ENCODE results near the gene PSMG1. TPM values are rescaled to one million over a fixed set of nuclear protein-coding genes. Genes with fewer than 3 reads are reported as not detected.

PSMG1 gene
- total and polyA plus RNA-seq, 2 experiments from 2014 or later, result 20.7 to 48.3 TPM

DNA sequence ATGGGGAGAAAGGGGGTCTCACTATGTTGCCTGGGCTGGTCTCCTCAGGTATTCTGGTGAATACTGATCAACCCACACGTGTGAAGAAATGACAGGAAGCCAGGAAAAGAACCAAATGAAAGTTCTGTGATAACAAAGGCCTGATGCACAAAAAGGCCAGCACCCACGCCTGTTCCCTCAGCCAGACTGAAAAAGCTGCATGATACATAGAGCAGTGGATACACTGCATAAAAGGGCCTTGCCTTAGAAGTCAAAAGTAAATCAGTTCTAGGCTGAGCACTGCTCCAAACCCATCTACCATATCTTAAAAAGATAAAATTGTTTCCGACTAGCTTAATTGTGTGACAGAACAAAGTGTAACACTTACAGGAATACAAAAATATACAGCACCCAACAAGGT lies 36.9 kb upstream of the PSMG1 start:
- H3K27ac ChIP-seq, result peak overlapping the region; percentile 71
- no peak for TF ChIP-seq CTCF (IDR thresholded peaks at IDR 0.05; ENCODE audit: low read depth, low read length)
- DNase-seq (ENCODE audit: low read depth in 1 of 2, low spot score in 1 of 2), result peak in 1 of 2 donors; percentile 2
- peaks cover 20% of the 10 kb centered on the region for H3K4me1 ChIP-seq (ENCODE audit: low read depth)
- H3K9me3 ChIP-seq (ENCODE audit: low read depth), result no peaks in the 10 kb centered on the region
- H3K36me3 ChIP-seq, result peaks cover 28% of the 10 kb centered on the region
- H3K27me3 ChIP-seq, result no peaks in the 10 kb centered on the region
- H3K4me3 ChIP-seq, result no peak overlapping the region

- no peak for DNase-seq (ENCODE audit: low read depth in 1 of 2, low spot score in 1 of 2)
- no peaks in the 10 kb centered on the region for H3K27me3 ChIP-seq
- H3K4me3 ChIP-seq, result no peak overlapping the region
- no peak for TF ChIP-seq CTCF (IDR thresholded peaks at IDR 0.05; ENCODE audit: low read depth, low read length)
- H3K4me1 ChIP-seq (ENCODE audit: low read depth), result peaks cover 20% of the 10 kb centered on the region
- no peaks in the 10 kb centered on the region for H3K9me3 ChIP-seq (ENCODE audit: low read depth)
- H3K36me3 ChIP-seq, result peaks cover 25% of the 10 kb centered on the region
- no peak overlapping the region for H3K27ac ChIP-seq
These were observed 34.8 kb upstream of the PSMG1 start for GRCh38 chr21:39218082-39218409.

- no peaks in the 10 kb centered on the region for H3K27me3 ChIP-seq
- peaks cover 23% of the 10 kb centered on the region for H3K36me3 ChIP-seq
These were observed 34.3 kb upstream of the PSMG1 start for GRCh38 chr21:39217356-39218081.

GRCh38 chr21:39216290-39216689 lies 33.0 kb upstream of the PSMG1 start:
- H3K27me3 ChIP-seq, result no peaks in the 10 kb centered on the region
- H3K27ac ChIP-seq, result peak overlapping the region; percentile 77
- H3K4me3 ChIP-seq, result no peak overlapping the region
- no peaks in the 10 kb centered on the region for H3K9me3 ChIP-seq (ENCODE audit: low read depth)
- peaks cover 14% of the 10 kb centered on the region for H3K4me1 ChIP-seq (ENCODE audit: low read depth)
- peaks cover 21% of the 10 kb centered on the region for H3K36me3 ChIP-seq
- no peak for TF ChIP-seq CTCF (IDR thresholded peaks at IDR 0.05; ENCODE audit: low read depth, low read length)
- peak in 1 of 2 donors; percentile 22 for DNase-seq (ENCODE audit: low read depth in 1 of 2, low spot score in 1 of 2)

More at GRCh38 chr21:39217356-39218081, 34.3 kb upstream of the PSMG1 start:
- no peak overlapping the region for H3K4me3 ChIP-seq
- no peak for TF ChIP-seq CTCF (IDR thresholded peaks at IDR 0.05; ENCODE audit: low read depth, low read length)
- DNase-seq (ENCODE audit: low read depth in 1 of 2, low spot score in 1 of 2), result no peak
- H3K4me1 ChIP-seq (ENCODE audit: low read depth), result peaks cover 20% of the 10 kb centered on the region
- H3K27ac ChIP-seq, result no peak overlapping the region
- no peaks in the 10 kb centered on the region for H3K9me3 ChIP-seq (ENCODE audit: low read depth)

- no peaks in the 10 kb centered on the region for H3K27me3 ChIP-seq
- no peaks in the 10 kb centered on the region for H3K9me3 ChIP-seq (ENCODE audit: low read depth)
- H3K4me1 ChIP-seq (ENCODE audit: low read depth), result peaks cover 5% of the 10 kb centered on the region
- peaks cover 28% of the 10 kb centered on the region for H3K36me3 ChIP-seq
- no peak overlapping the region for H3K27ac ChIP-seq
- no peak for DNase-seq (ENCODE audit: low read depth in 1 of 2, low spot score in 1 of 2)
- H3K4me3 ChIP-seq, result no peak overlapping the region
- no peak for TF ChIP-seq CTCF (IDR thresholded peaks at IDR 0.05; ENCODE audit: low read depth, low read length)
These were observed 31.8 kb upstream of the PSMG1 start for GRCh38 chr21:39215078-39215477.

Measured in cardiac muscle cell (in vitro differentiated cells and primary cell).